ENCODE measurements around the gene OSBPL1A.

The OSBPL1A gene

GRCh38 chr18:24114924-24115549 lies 282.6 kb downstream of the OSBPL1A start:
- DNase-seq = no peak

- DNase-seq = no peak
These were observed 284.6 kb downstream of the OSBPL1A start for GRCh38 chr18:24112874-24113615.

- no peak for DNase-seq
These were observed 285.2 kb downstream of the OSBPL1A start for GRCh38 chr18:24112464-24112863.

All from DMS79 (cell line).